ENCODE measurements around the gene PNMA8A.

- TF ChIP-seq EP300 (IDR thresholded peaks at IDR 0.05; ENCODE audit: low read depth in 2 of 2, low read length in 2 of 2) (no peak), EP300 (CRISPR knock-in tag; IDR thresholded peaks at IDR 0.05; ENCODE audit: borderline replicate concordance) (no peak), EZH2 (conservative IDR thresholded peaks at IDR 0.05; ENCODE audit: low read depth, low read length) (no peak), CTCF (CRISPR knock-in tag; IDR thresholded peaks at IDR 0.05) (no peak), ZFP91 (CRISPR knock-in tag; IDR thresholded peaks at IDR 0.05; ENCODE audit: borderline replicate concordance) (no peak), ZNF629 (CRISPR knock-in tag; conservative IDR thresholded peaks at IDR 0.05) (no peak), ZFP37 (CRISPR knock-in tag; IDR thresholded peaks at IDR 0.05; ENCODE audit: borderline replicate concordance) (no peak), TCF12 (IDR thresholded peaks at IDR 0.05) (no peak), TCF12 (CRISPR knock-in tag; IDR thresholded peaks at IDR 0.05) (no peak), ZBTB8A (CRISPR knock-in tag; IDR thresholded peaks at IDR 0.05; ENCODE audit: borderline replicate concordance, low read depth) (no peak), FOXK2 (IDR thresholded peaks at IDR 0.05) (no peak), FOXO4 (CRISPR knock-in tag; conservative IDR thresholded peaks at IDR 0.05) (no peak), ASH2L (IDR thresholded peaks at IDR 0.05; ENCODE audit: insufficient read length, low read depth, low read length) (no peak), ZNF674 (CRISPR knock-in tag; IDR thresholded peaks at IDR 0.05; ENCODE audit: low read depth) (no peak), ERF (CRISPR knock-in tag; IDR thresholded peaks at IDR 0.05) (no peak), ZNF704 (CRISPR knock-in tag; IDR thresholded peaks at IDR 0.05; ENCODE audit: borderline replicate concordance) (no peak)
Measured at GRCh38 chr19:46452186-46452585, 19.2 kb downstream of the PNMA8A start.

Measured in HepG2 (cell line).